Neuronal stem cell (in vitro differentiated cells): ENCODE data around the gene POGZ.

Experiments used
- DNase-seq: peaks from one replicate; pipeline ENCODE4 v3.0.0-alpha.2; 2013; ENCODE audit warnings: low spot score
- H2AFZ ChIP-seq: one replicate; pipeline ENCODE4 v1.6.1; 2013; ENCODE audit warnings: mild to moderate bottlenecking, low read length, inconsistent platforms
- H2AK5ac ChIP-seq: 2 replicates; pipeline ENCODE4 v1.6.1; 2013; ENCODE audit warnings: low read depth, mild to moderate bottlenecking, inconsistent platforms, low read length, moderate library complexity, mixed read lengths
- H2BK120ac ChIP-seq: 2 replicates; pipeline ENCODE4 v1.6.1; 2013; ENCODE audit warnings: low read depth, mild to moderate bottlenecking, inconsistent platforms, low read length, moderate library complexity, mixed read lengths
- H2BK12ac ChIP-seq: one replicate; pipeline ENCODE4 v1.6.1; 2013; ENCODE audit warnings: low read length, inconsistent platforms
- H2BK15ac ChIP-seq: 2 replicates; pipeline ENCODE4 v1.6.1; 2013; ENCODE audit warnings: mild to moderate bottlenecking, low read length, inconsistent platforms, mixed read lengths
- H2BK5ac ChIP-seq: one replicate; pipeline ENCODE4 v1.6.1; 2013; ENCODE audit warnings: inconsistent platforms, mild to moderate bottlenecking, low read length, moderate library complexity
- H3K14ac ChIP-seq: one replicate; pipeline ENCODE4 v1.6.1; 2013; ENCODE audit warnings: low read length, inconsistent platforms
- H3K18ac ChIP-seq: 2 replicates; pipeline ENCODE4 v1.6.1; 2013; ENCODE audit warnings: low read length, inconsistent platforms
- H3K23ac ChIP-seq: 2 replicates; pipeline ENCODE4 v1.6.1; 2013; ENCODE audit warnings: low read depth, mild to moderate bottlenecking, mixed read lengths, low read length, inconsistent platforms; ENCODE audit not compliant: poor library complexity
- H3K27ac ChIP-seq: replicated peaks from 3 replicates; pipeline ENCODE4 v1.5.1; 2013; ENCODE audit warnings: low read length, inconsistent platforms
- H3K27me3 ChIP-seq, 3 experiments: 2 replicates each; pipeline ENCODE4 v1.6.1; 2013; ENCODE audit warnings: low read length in 3 of 3, mild to moderate bottlenecking in 2 of 3, inconsistent platforms in 1 of 3, low read depth in 1 of 3, mixed read lengths in 1 of 3, moderate library complexity in 1 of 3; ENCODE audit not compliant: control insufficient read depth in 3 of 3, insufficient read depth in 3 of 3
- H3K36me3 ChIP-seq, 2 donors: replicated peaks in 1 of 2; 2 replicates each; pipeline ENCODE4 v1.6.1; 2013; ENCODE audit warnings: low read length in 2 of 2; ENCODE audit not compliant: control insufficient read depth in 2 of 2, insufficient read depth in 2 of 2
- H3K4ac ChIP-seq: 2 replicates; pipeline ENCODE4 v1.6.1; 2013; ENCODE audit warnings: inconsistent platforms, mild to moderate bottlenecking, low read length, moderate library complexity
- H3K4me1 ChIP-seq, 2 donors: 1 replicate in 1 of 2; 2 replicates in 1 of 2; pipeline ENCODE4 v1.6.1; 2013; ENCODE audit warnings: low read length in 2 of 2, low read depth in 1 of 2; ENCODE audit not compliant: control insufficient read depth in 2 of 2, insufficient read depth in 1 of 2
- H3K4me2 ChIP-seq: one replicate; pipeline ENCODE4 v1.6.1; 2013; ENCODE audit warnings: mild to moderate bottlenecking, low read length, inconsistent platforms; ENCODE audit not compliant: insufficient read depth, poor library complexity, severe bottlenecking
- H3K4me3 ChIP-seq, 2 donors: 2 replicates each; pipeline ENCODE4 v1.5.1; 2013; ENCODE audit warnings: low read length in 2 of 2, mild to moderate bottlenecking in 2 of 2, inconsistent platforms in 1 of 2, moderate library complexity in 1 of 2
- H3K79me1 ChIP-seq: one replicate; pipeline ENCODE4 v1.6.1; 2013; ENCODE audit warnings: low read depth, mild to moderate bottlenecking, inconsistent platforms, low read length, moderate library complexity
- H3K9ac ChIP-seq: one replicate; pipeline ENCODE4 v1.6.1; 2013; ENCODE audit warnings: mild to moderate bottlenecking, low read depth, low read length, inconsistent platforms; ENCODE audit not compliant: poor library complexity
- H3K9me3 ChIP-seq, 2 donors: replicated peaks in 1 of 2; 2 replicates each; pipeline versions ENCODE3 to v1.6.1; 2013; ENCODE audit warnings: low read length in 2 of 2, mild to moderate bottlenecking in 2 of 2, inconsistent platforms in 1 of 2, low read depth in 1 of 2, mixed read lengths in 1 of 2, moderate library complexity in 1 of 2; ENCODE audit not compliant: control insufficient read depth in 2 of 2, insufficient read depth in 1 of 2
- H4K8ac ChIP-seq: one replicate; pipeline ENCODE4 v1.6.1; 2013; ENCODE audit warnings: low read depth, mild to moderate bottlenecking, inconsistent platforms, low read length, moderate library complexity
- H4K91ac ChIP-seq: one replicate; pipeline ENCODE4 v1.6.1; 2013; ENCODE audit warnings: low read length, low read depth, mild to moderate bottlenecking, inconsistent platforms; ENCODE audit not compliant: poor library complexity
- WGBS, 2 donors: extraction: QIAGEN DNeasy Blood & Tissue Kit; methylation state at CpG; one replicate each; pipeline ENCODE4 v1.1.7; 2013; ENCODE audit warnings: missing lambda C conversion rate in 2 of 2, mixed read lengths in 1 of 2; ENCODE audit not compliant: insufficient read length in 2 of 2, insufficient replicate concordance in 1 of 2; ENCODE audit errors: extremely low coverage in 2 of 2; 5-methylcytosine and 5-hydroxymethylcytosine counted together

The POGZ gene

DNA sequence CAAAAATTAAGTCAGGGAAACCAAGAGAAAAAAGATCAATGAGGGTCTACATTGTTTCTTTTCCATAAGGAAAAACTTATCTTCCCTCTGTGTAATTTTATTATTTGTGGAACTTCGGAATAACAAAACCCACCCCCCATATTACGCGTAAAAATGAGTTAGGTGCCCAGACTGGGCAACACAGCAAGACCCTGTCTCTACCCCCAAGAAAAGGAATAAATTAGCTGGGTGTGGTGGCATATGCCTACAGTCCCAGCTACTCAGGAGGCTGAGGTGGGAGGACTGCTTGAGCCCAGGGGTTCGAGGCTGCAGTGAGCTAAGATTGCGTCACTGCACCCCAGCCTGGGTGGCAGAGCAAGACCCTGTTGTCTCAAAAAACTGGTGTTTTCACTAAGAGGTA, 39.5 kb downstream of the POGZ start:
- no peak overlapping the region for H3K4ac ChIP-seq
- no peak overlapping the region for H2BK12ac ChIP-seq
- no peak overlapping the region for H2BK120ac ChIP-seq
- no peak overlapping the region for H2BK5ac ChIP-seq
- no peak overlapping the region for H2BK15ac ChIP-seq
- H3K27ac ChIP-seq, result no peak overlapping the region
- H3K9ac ChIP-seq, result no peak overlapping the region
- WGBS, 2 donors, result no CpG with 5 or more reads among the region's 5 CpGs
- H3K36me3 ChIP-seq, result peaks cover 34 to 98% of the 10 kb centered on the region in 2 donors
- peaks cover 0 to 2% of the 10 kb centered on the region in 2 donors for H3K9me3 ChIP-seq
- no peak for DNase-seq
- H3K27me3 ChIP-seq, result no peaks in the 10 kb centered on the region
- H3K23ac ChIP-seq, result no peak overlapping the region
- no peak overlapping the region for H3K14ac ChIP-seq
- H4K91ac ChIP-seq, result no peak overlapping the region
- no peak overlapping the region for H3K4me2 ChIP-seq
- H2AK5ac ChIP-seq, result no peak overlapping the region
- H3K4me3 ChIP-seq, result no peak overlapping the region
- no peaks in the 10 kb centered on the region for H3K79me1 ChIP-seq
- no peak overlapping the region for H2AFZ ChIP-seq
- no peak overlapping the region for H4K8ac ChIP-seq
- no peak overlapping the region for H3K18ac ChIP-seq
- no peaks in the 10 kb centered on the region for H3K4me1 ChIP-seq

DNA sequence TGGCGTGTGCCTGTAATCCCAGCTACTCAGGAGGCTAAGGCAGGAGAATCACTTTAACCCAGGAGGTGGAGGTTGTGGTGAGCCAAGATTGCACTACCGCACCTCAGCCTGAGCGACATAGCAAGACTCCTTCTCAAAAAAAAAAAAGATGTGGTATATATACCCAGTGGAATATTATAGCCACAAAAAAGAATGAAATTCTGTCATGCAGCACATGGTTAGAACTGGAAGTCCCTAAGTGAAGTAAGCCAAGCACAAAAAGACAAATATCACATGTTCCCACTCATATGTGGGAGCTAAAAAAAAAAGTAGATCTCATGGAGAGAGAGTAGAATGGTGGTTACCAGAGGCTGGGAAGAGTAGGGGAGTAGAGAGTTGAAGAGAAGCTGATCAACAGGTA, 41.2 kb downstream of the POGZ start:
- H3K79me1 ChIP-seq, result no peaks in the 10 kb centered on the region
- peaks cover 26 to 97% of the 10 kb centered on the region in 2 donors for H3K36me3 ChIP-seq
- H3K4ac ChIP-seq, result no peak overlapping the region
- H2BK5ac ChIP-seq, result no peak overlapping the region
- no peak overlapping the region for H2AFZ ChIP-seq
- no peak overlapping the region for H2BK15ac ChIP-seq
- no peak overlapping the region for H2AK5ac ChIP-seq
- H3K18ac ChIP-seq, result no peak overlapping the region
- H3K4me3 ChIP-seq, result no peak overlapping the region
- H2BK12ac ChIP-seq, result no peak overlapping the region
- no peak overlapping the region for H3K4me2 ChIP-seq
- WGBS, 2 donors, result no CpG with 5 or more reads among the region's 3 CpGs
- H4K8ac ChIP-seq, result no peak overlapping the region
- H3K27ac ChIP-seq, result no peak overlapping the region
- H3K9ac ChIP-seq, result no peak overlapping the region
- no peaks in the 10 kb centered on the region for H3K27me3 ChIP-seq
- H3K4me1 ChIP-seq, result no peaks in the 10 kb centered on the region
- DNase-seq, result no peak
- H3K14ac ChIP-seq, result no peak overlapping the region
- H3K23ac ChIP-seq, result no peak overlapping the region
- no peaks in the 10 kb centered on the region for H3K9me3 ChIP-seq
- H4K91ac ChIP-seq, result no peak overlapping the region
- H2BK120ac ChIP-seq, result no peak overlapping the region

DNA sequence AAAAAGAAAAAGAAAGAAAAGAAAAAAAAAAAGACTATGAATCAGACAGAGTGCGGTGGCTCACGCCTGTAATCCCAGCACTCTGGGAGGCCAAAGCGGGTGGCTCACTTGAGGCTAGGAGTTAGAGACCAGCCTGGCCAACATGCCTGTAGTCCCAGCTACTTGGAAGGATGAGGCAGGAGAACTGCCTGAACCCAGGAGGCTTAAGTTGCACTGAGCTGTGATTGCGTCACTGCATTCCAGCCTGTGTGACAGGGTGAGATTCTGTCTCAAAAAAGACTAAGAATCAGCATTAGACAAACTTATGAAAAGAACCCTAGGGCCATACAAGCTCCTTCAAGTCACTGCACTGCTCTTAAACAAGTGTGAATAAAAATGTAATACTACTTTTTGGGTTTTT, 43.1 kb downstream of the POGZ start:
- no peak overlapping the region for H2BK12ac ChIP-seq
- no peak overlapping the region for H3K9ac ChIP-seq
- H3K27me3 ChIP-seq, result no peaks in the 10 kb centered on the region
- no CpG with 5 or more reads among the region's 4 CpGs for WGBS, 2 donors
- no peak overlapping the region for H2BK120ac ChIP-seq
- no peak overlapping the region for H2BK15ac ChIP-seq
- H3K18ac ChIP-seq, result no peak overlapping the region
- peaks cover 29 to 97% of the 10 kb centered on the region in 2 donors for H3K36me3 ChIP-seq
- no peak overlapping the region for H2AK5ac ChIP-seq
- H4K8ac ChIP-seq, result no peak overlapping the region
- no peak overlapping the region for H3K23ac ChIP-seq
- H4K91ac ChIP-seq, result no peak overlapping the region
- H3K4me2 ChIP-seq, result no peak overlapping the region
- no peaks in the 10 kb centered on the region for H3K9me3 ChIP-seq
- no peak overlapping the region for H2BK5ac ChIP-seq
- no peak for DNase-seq
- H3K4ac ChIP-seq, result no peak overlapping the region
- no peak overlapping the region for H3K4me3 ChIP-seq
- H3K14ac ChIP-seq, result no peak overlapping the region
- H3K27ac ChIP-seq, result no peak overlapping the region
- no peaks in the 10 kb centered on the region for H3K4me1 ChIP-seq
- H2AFZ ChIP-seq, result no peak overlapping the region
- no peaks in the 10 kb centered on the region for H3K79me1 ChIP-seq

DNA sequence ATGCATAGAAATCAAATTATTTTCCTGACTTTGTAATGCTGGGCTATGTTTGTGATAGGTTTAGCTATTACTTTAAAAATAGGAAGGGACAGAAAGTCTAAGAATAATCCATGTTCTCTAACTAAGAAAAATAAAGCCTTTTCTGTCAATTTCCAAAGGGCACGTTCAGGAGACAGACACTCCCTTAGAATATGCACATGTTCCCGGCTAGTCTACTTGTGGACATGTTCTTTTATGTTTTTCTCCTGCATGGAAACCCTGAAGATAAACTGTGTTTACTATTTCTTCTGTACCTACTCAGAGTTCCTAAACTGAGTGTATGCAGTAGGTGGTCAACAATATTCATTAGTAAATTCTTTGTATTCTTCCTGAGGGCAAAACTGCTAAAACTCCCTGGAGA, 47.4 kb downstream of the POGZ start:
- Histone ChIP-seq H2BK120ac (no peak overlapping the region), H3K79me1 (no peaks in the 10 kb centered on the region), H2AK5ac (no peak overlapping the region), H3K36me3 (peaks cover 42 to 98% of the 10 kb centered on the region in 2 donors), H2BK15ac (no peak overlapping the region), H3K9me3 (no peaks in the 10 kb centered on the region), H3K9ac (no peak overlapping the region), H3K23ac (no peak overlapping the region), H3K4me2 (no peak overlapping the region), H2BK12ac (no peak overlapping the region), H3K27me3 (no peaks in the 10 kb centered on the region), H2BK5ac (no peak overlapping the region), H3K18ac (no peak overlapping the region), H2AFZ (no peak overlapping the region), H3K14ac (no peak overlapping the region), H3K4ac (no peak overlapping the region), H3K27ac (no peak overlapping the region), H3K4me3 (no peak overlapping the region), H3K4me1 (no peaks in the 10 kb centered on the region), H4K91ac (no peak overlapping the region), H4K8ac (no peak overlapping the region)
- no peak for DNase-seq
- WGBS, 2 donors, result no CpG with 5 or more reads among the region's 2 CpGs
